ENCODE measurements around the gene ADGRD1. TPM values are rescaled to one million over a fixed set of nuclear protein-coding genes. Genes with fewer than 3 reads are reported as not detected.
A peak's percentile ranks its signal among the peaks of the same experiment; 100 is the strongest.

ADGRD1 gene
- total and polyA plus RNA-seq, 2 of the 8 experiments (the other 6 are each of a cell fraction or from before 2014, with no cell fraction given): 0.36 to 0.48 TPM

- Histone ChIP-seq H2AK5ac (ENCODE audit: low read depth, low read length) (no peak overlapping the region), H4K91ac (replicated peaks; ENCODE audit: insufficient read length, low read length) (peak overlapping the region; percentile 73), H3K27me3 (replicated peaks in 1 of 4; ENCODE audit: control insufficient read depth in 3 of 4, extremely low read depth in 1 of 4, insufficient read depth in 3 of 4, low read length in 3 of 4) (0 out of 7 replicates have a peak, but pooled peaks cover 0 to 2% (median 0%) of the 10 kb centered on the region in 4 experiments), H3K56ac (replicated peaks; ENCODE audit: insufficient read length, low read depth, low read length) (no peak overlapping the region), H3K79me1 (ENCODE audit: low read depth, low read length) (no peaks in the 10 kb centered on the region), H2BK120ac (replicated peaks; ENCODE audit: low read depth, low read length) (no peak overlapping the region), H3K27ac (ENCODE audit: low read depth, low read length) (no peak overlapping the region), H3K9ac (replicated peaks in 1 of 4; ENCODE audit: extremely low read depth in 1 of 4, low read depth in 3 of 4, low read length in 3 of 4) (no peak overlapping the region), H3K23ac (ENCODE audit: insufficient read length) (no peak overlapping the region), H3K79me2 (ENCODE audit: control insufficient read depth in 1 of 2, insufficient read depth in 2 of 2, low read length in 2 of 2) (no peaks in the 10 kb centered on the region), H2BK5ac (ENCODE audit: low read depth, low read length) (no peak overlapping the region; the same call in 1 of the 2 replicates), H3K4ac (replicated peaks; ENCODE audit: insufficient read length, low read depth, low read length) (no peak overlapping the region), H3K23me2 (ENCODE audit: low read depth, low read length) (no peaks in the 10 kb centered on the region; the same call in 1 of the 2 replicates), H2AFZ (ENCODE audit: low read length) (no peak overlapping the region), H3K4me3 (ENCODE audit: extremely low read depth in 1 of 4, insufficient read depth in 2 of 4, low read depth in 3 of 4, low read length in 4 of 4) (no peak overlapping the region), H4K8ac (ENCODE audit: extremely low read depth, insufficient read depth, low read length) (no peak overlapping the region), H4K20me1 (replicated peaks in 1 of 2; ENCODE audit: control insufficient read depth in 1 of 2, insufficient read depth in 2 of 2, low read length in 2 of 2) (peaks cover 0 to 7% of the 10 kb centered on the region in 2 experiments), H2BK12ac (ENCODE audit: low read depth, low read length) (peak overlapping the region; percentile 87; the same call in 1 of the 2 replicates), H3K4me2 (ENCODE audit: insufficient read depth in 1 of 2, low read depth in 2 of 2, low read length in 2 of 2) (no peak overlapping the region), H2BK15ac (ENCODE audit: low read length) (0 out of 2 replicates have a peak overlapping the region, but pooled peaks have one; percentile 95), H4K5ac (ENCODE audit: insufficient read length, low read depth, low read length) (no peak overlapping the region), H3K9me3 (ENCODE audit: insufficient read depth in 2 of 2, low read depth in 1 of 2, low read length in 1 of 2) (no peaks in the 10 kb centered on the region), H2BK20ac (ENCODE audit: low read length) (no peak overlapping the region), H3K18ac (ENCODE audit: extremely low read depth, low read length) (no peak overlapping the region), H3K36me3 (ENCODE audit: control insufficient read depth in 2 of 4, insufficient read depth in 4 of 4, low read length in 3 of 4) (no peaks in the 10 kb centered on the region), H3K14ac (ENCODE audit: insufficient read length) (no peak overlapping the region), H3K4me1 (replicated peaks in 1 of 4; ENCODE audit: control insufficient read depth in 3 of 4, insufficient read depth in 4 of 4, low read length in 3 of 4) (peaks cover 0 to 2% (median under 1%) of the 10 kb centered on the region in 4 experiments; a peak in 1 of 7 replicates)
- DNase-seq (ENCODE audit: low read depth in 1 of 2, low spot score in 2 of 2): no peak
- ChIA-PET CTCF (ENCODE audit: partially characterized antibody) (interaction anchor here (0.6 to 1.2 kb wide), 3 partner anchors 100 to 1243 kb away, joined by 3 read pairs; no protein-coding TSS in a partner anchor), POLR2A (ENCODE audit: partially characterized antibody) (no interaction called here)
- FAIRE-seq: no peak
- 83% methylated on average over 28 of the region's 28 CpGs; no CpG with 5 or more reads in 1 of the 2 experiments for WGBS, 2 experiments (ENCODE audit: extremely low coverage in 1 of 2, insufficient coverage in 1 of 2, insufficient read length in 1 of 2, insufficient replicate concordance in 2 of 2, low coverage in 1 of 2, low lambda C conversion rate in 2 of 2, missing lambda C conversion rate in 1 of 2)
- TF ChIP-seq POLR2A (IDR thresholded peaks at IDR 0.05; ENCODE audit: control extremely low read depth in 1 of 2, low read depth in 2 of 2, low read length in 2 of 2) (no peak), SIX5 (IDR thresholded peaks at IDR 0.05; ENCODE audit: low read depth, low read length) (no peak)
These were observed 64.4 kb downstream of the ADGRD1 start for GRCh38 chr12:131018019-131018620.

Measured in H1 (cell line).